Measurements from ENCODE around the gene STXBP2. TPM values are rescaled to one million over a fixed set of nuclear protein-coding genes. Genes with fewer than 3 reads are reported as not detected.

The STXBP2 gene
- total RNA-seq, 3 donors from 2014 or later = 114 to 209 (median 183) TPM

DNA sequence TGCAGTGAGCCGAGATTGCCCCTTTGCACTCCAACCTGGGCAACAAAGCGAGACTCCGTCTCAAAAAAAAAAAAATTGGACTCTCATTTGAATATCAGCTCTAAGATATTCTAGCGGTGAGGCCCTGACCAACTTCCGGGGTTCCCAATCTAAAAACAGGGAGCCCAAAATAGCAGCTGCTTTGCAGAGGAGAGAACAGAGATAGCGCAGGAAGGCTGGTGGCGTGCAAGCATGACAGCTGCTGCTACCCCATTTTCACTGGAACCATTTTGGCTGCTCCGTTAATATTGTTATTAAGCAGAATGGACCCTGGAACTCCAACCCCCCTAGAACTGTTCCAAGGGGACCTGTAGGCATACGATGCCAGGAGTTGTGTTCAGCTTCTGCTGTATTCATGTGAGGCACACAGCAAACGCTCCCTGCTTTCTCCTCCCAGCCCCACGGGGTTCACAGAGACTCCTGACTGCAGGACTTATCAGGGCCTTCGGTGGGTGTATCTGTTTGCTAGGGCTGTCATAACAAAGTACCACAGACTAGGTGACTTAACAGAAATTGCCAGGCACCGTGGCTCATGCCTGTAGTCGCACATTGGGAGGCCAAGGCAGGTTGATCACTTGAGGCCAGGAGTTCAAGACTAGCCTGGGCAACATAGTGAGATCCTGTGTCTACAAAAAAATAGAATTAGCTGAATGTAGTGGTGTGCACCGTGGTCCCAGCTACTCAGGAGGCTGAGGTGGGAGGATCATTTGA is 11.5 kb downstream of the STXBP2 start:
- H3K4me1 ChIP-seq (ENCODE audit: low read depth) = peaks cover 4% of the 10 kb centered on the region
- no peak for DNase-seq
- H3K4me3 ChIP-seq = no peak overlapping the region
- no peaks in the 10 kb centered on the region for H3K9me3 ChIP-seq
- ATAC-seq = no peak
- TF ChIP-seq, protein P1, sequence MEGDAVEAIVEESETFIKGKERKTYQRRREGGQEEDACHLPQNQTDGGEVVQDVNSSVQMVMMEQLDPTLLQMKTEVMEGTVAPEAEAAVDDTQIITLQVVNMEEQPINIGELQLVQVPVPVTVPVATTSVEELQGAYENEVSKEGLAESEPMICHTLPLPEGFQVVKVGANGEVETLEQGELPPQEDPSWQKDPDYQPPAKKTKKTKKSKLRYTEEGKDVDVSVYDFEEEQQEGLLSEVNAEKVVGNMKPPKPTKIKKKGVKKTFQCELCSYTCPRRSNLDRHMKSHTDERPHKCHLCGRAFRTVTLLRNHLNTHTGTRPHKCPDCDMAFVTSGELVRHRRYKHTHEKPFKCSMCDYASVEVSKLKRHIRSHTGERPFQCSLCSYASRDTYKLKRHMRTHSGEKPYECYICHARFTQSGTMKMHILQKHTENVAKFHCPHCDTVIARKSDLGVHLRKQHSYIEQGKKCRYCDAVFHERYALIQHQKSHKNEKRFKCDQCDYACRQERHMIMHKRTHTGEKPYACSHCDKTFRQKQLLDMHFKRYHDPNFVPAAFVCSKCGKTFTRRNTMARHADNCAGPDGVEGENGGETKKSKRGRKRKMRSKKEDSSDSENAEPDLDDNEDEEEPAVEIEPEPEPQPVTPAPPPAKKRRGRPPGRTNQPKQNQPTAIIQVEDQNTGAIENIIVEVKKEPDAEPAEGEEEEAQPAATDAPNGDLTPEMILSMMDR (IDR thresholded peaks at IDR 0.05) = no peak
- H3K36me3 ChIP-seq (ENCODE audit: low read depth) = no peaks in the 10 kb centered on the region
- intact Hi-C loops (cut with DNase I, micrococcal nuclease) = no loop called here

GRCh38 chr19:7650148-7650547 is 13.2 kb downstream of the STXBP2 start:
- Histone ChIP-seq H3K4me1 (ENCODE audit: low read depth) (peaks cover 4% of the 10 kb centered on the region), H3K4me3 (no peak overlapping the region), H3K36me3 (ENCODE audit: low read depth) (no peaks in the 10 kb centered on the region), H3K9me3 (no peaks in the 10 kb centered on the region)
- TF ChIP-seq, protein P1 (IDR thresholded peaks at IDR 0.05) = no peak
- intact Hi-C loops (cut with DNase I, micrococcal nuclease) = no loop called here
- DNase-seq (no peak), ATAC-seq (no peak)

DNA sequence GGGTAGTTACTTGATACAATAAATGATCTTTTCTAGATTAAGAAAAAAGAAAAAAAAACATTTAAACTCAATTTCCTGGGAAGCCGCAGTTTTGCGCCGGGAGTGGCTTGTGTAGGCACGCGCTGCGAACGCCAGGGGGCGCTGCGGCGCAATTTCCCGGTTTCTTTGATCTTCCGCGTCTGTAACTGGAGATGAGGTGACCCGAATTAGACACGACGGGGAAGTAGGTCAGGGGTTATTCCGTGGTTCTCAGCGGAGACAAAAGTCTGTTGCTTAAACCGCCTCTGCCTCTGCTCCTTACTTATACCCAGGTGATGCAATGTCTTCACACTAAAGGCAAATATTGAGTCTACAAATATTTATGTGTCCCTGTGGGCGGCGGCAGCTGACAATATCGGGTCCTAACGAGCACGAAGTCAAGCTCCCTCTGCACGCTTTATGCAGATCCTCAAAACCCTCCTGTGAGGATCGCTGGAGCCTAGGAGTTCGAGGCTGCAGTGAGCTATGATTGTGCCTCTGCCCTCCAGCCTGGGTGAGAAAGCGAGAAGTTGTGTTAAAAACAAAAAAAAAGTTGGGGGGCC is 15.2 kb downstream of the STXBP2 start:
- Histone ChIP-seq H3K4me3 (no peak overlapping the region), H3K36me3 (ENCODE audit: low read depth) (no peaks in the 10 kb centered on the region)

GRCh38 chr19:7654401-7654800 is 17.5 kb downstream of the STXBP2 start:
- DNase-seq (no peak), ATAC-seq (no peak)
- H3K9me3 ChIP-seq = no peaks in the 10 kb centered on the region
- no peaks in the 10 kb centered on the region for H3K36me3 ChIP-seq (ENCODE audit: low read depth)
- TF ChIP-seq, protein P1 (IDR thresholded peaks at IDR 0.05) = no peak
- H3K4me3 ChIP-seq = no peak overlapping the region
- H3K4me1 ChIP-seq (ENCODE audit: low read depth) = peaks cover 4% of the 10 kb centered on the region
- intact Hi-C loops (cut with DNase I, micrococcal nuclease) = no loop called here

More for the DNA sequence above, 15.2 kb downstream of the STXBP2 start:
- peaks cover 4% of the 10 kb centered on the region for H3K4me1 ChIP-seq (ENCODE audit: low read depth)
- TF ChIP-seq, protein P1 (IDR thresholded peaks at IDR 0.05) = peak; percentile 99
- intact Hi-C loops (cut with DNase I, micrococcal nuclease) = no loop called here
- DNase-seq (peak; percentile 87 to 92 (median 87)), ATAC-seq (peak; percentile 93)
- H3K9me3 ChIP-seq = no peaks in the 10 kb centered on the region

GRCh38 chr19:7655581-7655980 is 18.7 kb downstream of the STXBP2 start:
- Histone ChIP-seq H3K36me3 (ENCODE audit: low read depth) (no peaks in the 10 kb centered on the region), H3K9me3 (no peaks in the 10 kb centered on the region), H3K4me1 (ENCODE audit: low read depth) (peaks cover 4% of the 10 kb centered on the region), H3K4me3 (no peak overlapping the region)
- no peak for ATAC-seq
- TF ChIP-seq, protein P1 (IDR thresholded peaks at IDR 0.05) = no peak
- intact Hi-C loops (cut with DNase I, micrococcal nuclease) = no loop called here
- DNase-seq = no peak

Data from mucosa of descending colon (tissue), 3 donors.